Measurements from ENCODE around the gene MICAL3.

Gene MICAL3

GRCh38 chr22:17743661-17744411 lies 280.5 kb downstream of the MICAL3 start:
- DNase-seq = no peak

- DNase-seq = no peak
These were observed 281.8 kb downstream of the MICAL3 start for GRCh38 chr22:17742527-17742902.

DNA sequence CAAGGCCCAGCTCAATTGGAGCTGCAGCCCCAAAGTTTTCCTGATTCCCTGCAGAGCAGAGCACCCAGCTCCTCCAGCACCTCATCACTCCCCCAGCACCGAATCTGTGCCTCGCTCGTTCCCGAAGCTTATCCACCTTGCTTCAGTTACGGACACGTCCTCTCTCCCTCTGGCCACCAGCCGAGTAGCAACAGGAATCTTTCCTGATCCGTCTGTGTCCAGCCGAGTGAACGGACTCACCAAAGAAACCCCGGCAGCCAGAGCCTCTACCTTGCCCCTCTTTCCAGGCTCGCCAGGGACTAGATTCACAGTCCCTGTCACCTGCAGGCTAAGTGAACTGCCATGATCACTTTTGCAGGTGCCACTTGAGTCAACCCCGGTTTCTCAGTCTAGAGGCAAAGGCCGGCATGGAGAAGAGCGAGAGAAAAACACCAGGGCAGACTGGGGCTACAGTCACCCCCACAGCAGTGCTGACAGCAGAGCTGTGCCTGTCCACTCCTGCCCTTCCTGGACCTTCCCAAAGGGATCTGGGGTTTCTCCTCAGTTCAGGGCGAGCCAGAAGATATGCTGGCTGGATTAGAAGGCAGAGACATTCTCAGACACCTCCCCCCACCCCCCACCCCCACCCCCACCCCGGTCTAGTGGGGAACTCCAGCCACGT lies 282.4 kb downstream of the MICAL3 start:
- no peak for DNase-seq

- no peak for DNase-seq
These were observed 285.0 kb downstream of the MICAL3 start for GRCh38 chr22:17739196-17739975.

DNA sequence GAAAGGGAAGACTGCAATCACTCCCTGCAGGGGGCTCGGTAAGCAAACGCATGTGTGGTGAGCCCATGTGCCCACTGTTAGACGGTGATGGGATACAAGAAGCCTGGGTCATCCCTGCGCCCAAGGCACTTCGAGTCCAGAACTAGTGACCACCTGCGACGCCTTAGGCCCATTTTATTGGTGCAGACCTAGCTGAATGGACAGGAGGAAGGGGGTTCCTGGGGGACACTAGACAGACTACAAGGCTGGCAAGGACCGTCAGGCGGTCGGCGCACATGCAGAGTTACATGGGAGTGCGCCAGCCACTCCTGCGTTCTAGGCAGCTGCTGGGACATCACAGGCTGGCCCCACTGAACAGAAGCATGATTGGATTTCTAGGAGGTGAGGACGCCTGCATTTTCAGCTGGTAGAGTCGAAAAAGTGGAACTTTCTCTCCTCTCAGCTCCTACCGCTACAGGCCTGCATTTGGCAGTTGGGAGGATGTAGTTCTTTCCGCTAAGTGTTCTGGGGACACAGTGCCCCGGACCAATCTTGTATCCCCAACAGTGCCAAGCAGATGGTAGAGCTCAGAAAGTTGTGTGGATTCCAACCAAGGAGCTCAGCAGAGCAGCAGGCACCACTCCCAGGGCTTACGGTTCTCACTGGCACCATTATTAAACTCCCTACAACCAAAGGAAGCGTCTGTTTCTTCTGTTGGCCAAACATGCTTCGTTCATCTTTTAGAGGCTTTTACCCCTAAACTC lies 285.8 kb downstream of the MICAL3 start:
- DNase-seq = no peak

All from NCI-H524 treated with DMSO at 0.1 percent for 48 hours (cell line).